ENCODE data around the gene PALMD.
A peak's percentile ranks its signal among the peaks of the same experiment; 100 is the strongest.

Gene PALMD

DNA sequence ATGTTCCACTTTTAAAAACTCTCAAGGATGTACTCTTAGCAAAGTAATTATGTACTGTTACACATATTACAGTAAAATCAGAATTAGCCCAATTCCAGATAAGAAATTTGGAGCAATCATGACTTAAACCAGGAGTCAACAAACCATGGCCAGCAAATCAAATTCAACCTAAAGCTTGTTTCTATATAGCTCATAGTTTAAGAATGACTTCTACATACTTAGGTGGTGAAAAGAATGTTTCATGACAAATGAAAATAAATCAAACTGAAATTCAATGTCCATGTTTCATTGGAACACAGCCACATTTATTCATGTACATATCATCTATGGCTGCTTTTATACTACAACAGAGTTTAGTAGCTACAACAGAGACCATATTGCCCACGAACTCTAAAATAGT lies 85.5 kb downstream of the PALMD start:
- Histone ChIP-seq H3K4me1 (ENCODE audit: insufficient read depth, low read length, poor library complexity, severe bottlenecking) (peaks cover 4% of the 10 kb centered on the region), H3K4me3 (ENCODE audit: low read length, poor library complexity, severe bottlenecking) (no peak overlapping the region), H3K4me2 (ENCODE audit: low read depth, low read length, poor library complexity, severe bottlenecking) (no peak overlapping the region), H3K9me2 (replicated peaks; ENCODE audit: low read depth, low read length) (no peaks in the 10 kb centered on the region), H3K36me3 (ENCODE audit: insufficient read depth, low read length) (no peaks in the 10 kb centered on the region), H3K9me3 (ENCODE audit: insufficient read depth, low read depth, low read length) (no peaks in the 10 kb centered on the region), H3K27me3 (ENCODE audit: insufficient read depth, low read length, poor library complexity, severe bottlenecking) (no peaks in the 10 kb centered on the region), H3K9ac (ENCODE audit: low read depth, low read length, poor library complexity, severe bottlenecking) (no peak overlapping the region), H3F3A (ENCODE audit: low read depth) (no peaks in the 10 kb centered on the region), H2AFZ (ENCODE audit: low read length) (no peak overlapping the region), H4K20me1 (ENCODE audit: insufficient read depth, low read length, poor library complexity, severe bottlenecking) (no peaks in the 10 kb centered on the region), H3K79me2 (ENCODE audit: insufficient read depth, low read length) (no peaks in the 10 kb centered on the region)
- TF ChIP-seq EZH2phosphoT487 (IDR thresholded peaks at IDR 0.05; ENCODE audit: borderline replicate concordance), result no peak

DNA sequence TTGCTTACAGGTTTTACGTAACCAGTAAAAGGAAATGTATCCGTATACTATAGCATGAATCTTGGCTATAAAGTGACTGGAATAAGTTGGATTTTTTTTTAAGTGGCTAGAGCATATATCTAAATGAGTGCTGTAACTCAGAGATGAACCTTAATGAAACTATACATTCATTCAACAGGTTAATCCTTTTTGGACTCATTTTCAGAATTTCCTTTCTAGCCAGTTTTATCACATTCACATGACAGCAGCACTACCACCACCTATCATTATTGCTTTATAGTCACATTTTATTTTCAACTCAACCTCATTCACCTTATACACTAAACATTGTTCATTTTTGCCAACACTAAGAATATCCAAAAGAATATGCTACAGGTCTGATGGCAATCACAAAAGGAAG lies 89.9 kb downstream of the PALMD start:
- Histone ChIP-seq H2AFZ (ENCODE audit: low read length) (no peak overlapping the region), H3F3A (ENCODE audit: low read depth) (no peaks in the 10 kb centered on the region), H3K4me3 (ENCODE audit: low read length, poor library complexity, severe bottlenecking) (no peak overlapping the region), H3K9me3 (ENCODE audit: insufficient read depth, low read depth, low read length) (no peaks in the 10 kb centered on the region), H3K79me2 (ENCODE audit: insufficient read depth, low read length) (no peaks in the 10 kb centered on the region), H3K9ac (ENCODE audit: low read depth, low read length, poor library complexity, severe bottlenecking) (no peak overlapping the region), H4K20me1 (ENCODE audit: insufficient read depth, low read length, poor library complexity, severe bottlenecking) (no peaks in the 10 kb centered on the region), H3K27me3 (ENCODE audit: insufficient read depth, low read length, poor library complexity, severe bottlenecking) (no peaks in the 10 kb centered on the region), H3K36me3 (ENCODE audit: insufficient read depth, low read length) (peaks cover 11% of the 10 kb centered on the region; the same call in 1 of the 2 replicates), H3K4me2 (ENCODE audit: low read depth, low read length, poor library complexity, severe bottlenecking) (no peak overlapping the region), H3K9me2 (replicated peaks; ENCODE audit: low read depth, low read length) (no peaks in the 10 kb centered on the region), H3K4me1 (ENCODE audit: insufficient read depth, low read length, poor library complexity, severe bottlenecking) (no peaks in the 10 kb centered on the region)
- TF ChIP-seq, protein P1, sequence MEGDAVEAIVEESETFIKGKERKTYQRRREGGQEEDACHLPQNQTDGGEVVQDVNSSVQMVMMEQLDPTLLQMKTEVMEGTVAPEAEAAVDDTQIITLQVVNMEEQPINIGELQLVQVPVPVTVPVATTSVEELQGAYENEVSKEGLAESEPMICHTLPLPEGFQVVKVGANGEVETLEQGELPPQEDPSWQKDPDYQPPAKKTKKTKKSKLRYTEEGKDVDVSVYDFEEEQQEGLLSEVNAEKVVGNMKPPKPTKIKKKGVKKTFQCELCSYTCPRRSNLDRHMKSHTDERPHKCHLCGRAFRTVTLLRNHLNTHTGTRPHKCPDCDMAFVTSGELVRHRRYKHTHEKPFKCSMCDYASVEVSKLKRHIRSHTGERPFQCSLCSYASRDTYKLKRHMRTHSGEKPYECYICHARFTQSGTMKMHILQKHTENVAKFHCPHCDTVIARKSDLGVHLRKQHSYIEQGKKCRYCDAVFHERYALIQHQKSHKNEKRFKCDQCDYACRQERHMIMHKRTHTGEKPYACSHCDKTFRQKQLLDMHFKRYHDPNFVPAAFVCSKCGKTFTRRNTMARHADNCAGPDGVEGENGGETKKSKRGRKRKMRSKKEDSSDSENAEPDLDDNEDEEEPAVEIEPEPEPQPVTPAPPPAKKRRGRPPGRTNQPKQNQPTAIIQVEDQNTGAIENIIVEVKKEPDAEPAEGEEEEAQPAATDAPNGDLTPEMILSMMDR (conservative IDR thresholded peaks at IDR 0.05; ENCODE audit: low read length), result no peak
- no peak for TF ChIP-seq EZH2phosphoT487 (IDR thresholded peaks at IDR 0.05; ENCODE audit: borderline replicate concordance)

- no peak overlapping the region for H3K9ac ChIP-seq (ENCODE audit: low read depth, low read length, poor library complexity, severe bottlenecking)
- H4K20me1 ChIP-seq (ENCODE audit: insufficient read depth, low read length, poor library complexity, severe bottlenecking), result no peaks in the 10 kb centered on the region
- no peaks in the 10 kb centered on the region for H3K9me3 ChIP-seq (ENCODE audit: insufficient read depth, low read depth, low read length)
- H3K79me2 ChIP-seq (ENCODE audit: insufficient read depth, low read length), result no peaks in the 10 kb centered on the region
- H3K9me2 ChIP-seq (replicated peaks; ENCODE audit: low read depth, low read length), result no peaks in the 10 kb centered on the region
- TF ChIP-seq, protein P1 (conservative IDR thresholded peaks at IDR 0.05; ENCODE audit: low read length), result peak; percentile 69
- TF ChIP-seq EZH2phosphoT487 (IDR thresholded peaks at IDR 0.05; ENCODE audit: borderline replicate concordance), result no peak
- H3K4me1 ChIP-seq (ENCODE audit: insufficient read depth, low read length, poor library complexity, severe bottlenecking), result no peaks in the 10 kb centered on the region
- no peak overlapping the region for H3K4me3 ChIP-seq (ENCODE audit: low read length, poor library complexity, severe bottlenecking)
- no peak overlapping the region for H3K4me2 ChIP-seq (ENCODE audit: low read depth, low read length, poor library complexity, severe bottlenecking)
- no peak overlapping the region for H2AFZ ChIP-seq (ENCODE audit: low read length)
- peaks cover 16% of the 10 kb centered on the region; the same call in 1 of the 2 replicates for H3K36me3 ChIP-seq (ENCODE audit: insufficient read depth, low read length)
- no peaks in the 10 kb centered on the region for H3F3A ChIP-seq (ENCODE audit: low read depth)
- H3K27me3 ChIP-seq (ENCODE audit: insufficient read depth, low read length, poor library complexity, severe bottlenecking), result no peaks in the 10 kb centered on the region
Observed at GRCh38 chr1:99737016-99737415, 91.1 kb downstream of the PALMD start.

DNA sequence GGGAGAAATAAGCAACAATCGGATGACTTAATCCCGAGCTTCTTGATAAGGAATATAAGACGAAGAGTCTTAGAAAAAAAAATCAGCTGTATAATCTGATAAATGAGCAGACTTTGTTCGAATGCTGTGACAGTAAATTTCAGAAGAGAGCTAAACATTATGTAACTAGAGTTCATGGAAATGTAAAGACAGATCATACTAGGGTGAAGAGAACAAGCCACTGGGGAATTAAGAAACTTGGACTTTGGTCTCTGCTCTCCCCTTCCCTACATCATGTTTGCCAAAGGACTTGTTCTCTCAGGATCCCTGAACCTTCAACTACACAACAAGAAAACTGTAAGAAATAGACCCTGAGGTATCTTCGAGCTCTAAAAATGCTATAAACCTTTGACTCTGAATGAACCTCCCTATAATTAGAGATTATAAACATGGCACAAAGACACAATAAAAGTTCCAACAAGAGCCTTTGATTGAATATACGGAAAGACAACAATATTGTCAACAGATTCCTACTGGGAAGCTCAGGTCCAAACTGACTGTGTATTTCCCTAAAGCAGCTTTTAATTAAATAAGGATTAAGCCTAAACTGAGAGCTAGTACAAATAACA lies 93.0 kb downstream of the PALMD start:
- Histone ChIP-seq H3F3A (ENCODE audit: low read depth) (no peaks in the 10 kb centered on the region), H3K4me1 (ENCODE audit: insufficient read depth, low read length, poor library complexity, severe bottlenecking) (no peaks in the 10 kb centered on the region), H3K36me3 (ENCODE audit: insufficient read depth, low read length) (peaks cover 18% of the 10 kb centered on the region; the same call in 1 of the 2 replicates), H3K4me2 (ENCODE audit: low read depth, low read length, poor library complexity, severe bottlenecking) (no peak overlapping the region), H4K20me1 (ENCODE audit: insufficient read depth, low read length, poor library complexity, severe bottlenecking) (no peaks in the 10 kb centered on the region), H3K79me2 (ENCODE audit: insufficient read depth, low read length) (no peaks in the 10 kb centered on the region), H3K4me3 (ENCODE audit: low read length, poor library complexity, severe bottlenecking) (no peak overlapping the region), H3K27me3 (ENCODE audit: insufficient read depth, low read length, poor library complexity, severe bottlenecking) (no peaks in the 10 kb centered on the region), H3K9ac (ENCODE audit: low read depth, low read length, poor library complexity, severe bottlenecking) (no peak overlapping the region), H3K9me2 (replicated peaks; ENCODE audit: low read depth, low read length) (no peaks in the 10 kb centered on the region), H2AFZ (ENCODE audit: low read length) (no peak overlapping the region), H3K9me3 (ENCODE audit: insufficient read depth, low read depth, low read length) (no peaks in the 10 kb centered on the region)
- no peak for TF ChIP-seq EZH2phosphoT487 (IDR thresholded peaks at IDR 0.05; ENCODE audit: borderline replicate concordance)
- TF ChIP-seq, protein P1 (conservative IDR thresholded peaks at IDR 0.05; ENCODE audit: low read length), result no peak
